K562 (cell line): ENCODE data around the gene BDH2. TPM values are rescaled to one million over a fixed set of nuclear protein-coding genes. Genes with fewer than 3 reads are reported as not detected.

ENCODE experiments used
- ATAC-seq: fragments of 200-7000 bp; cut with Tn5 transposase; 3 replicates; pipeline ENCODE4 v1.9.1; 2020; ENCODE audit warnings: moderate library complexity
- BruUV-seq: library from RNA; stranded (reverse); fragments of 400-500 nt; replicated peaks from 2 replicates; lab custom pipeline; 2021; lab: Mats Ljungman, UMichigan
- CTCF ChIA-PET: fragments of 300-600 bp; formaldehyde crosslinking; extraction: SDS; loops from one replicate; lab custom pipeline; 2021; ENCODE audit warnings: low intra/inter-chr PET ratio; lab: Yijun Ruan, JAX
- POLR2A ChIA-PET: fragments of 300-600, 350-650 bp; sonication (Branson Sonifier 250); formaldehyde crosslinking; extraction: SDS; loops from one replicate; lab custom pipeline; 2021; ENCODE audit warnings: antibody characterized with exemption, inconsistent platforms; lab: Yijun Ruan, JAX
- DNase-seq, 4 experiments: peaks; one replicate each; pipeline versions ENCODE4 v3.0.0 to v3.0.0-alpha.2; 2011 to 2018; ENCODE audit warnings: low spot score in 3 of 4, mixed read lengths in 3 of 4; ENCODE audit errors: extremely low read depth in 1 of 4
- FAIRE-seq: peaks from 2 replicates; lab custom pipeline; 2011; peaks lifted over from hg19 to GRCh38; lab: Jason Lieb, UNC
- H2AFZ ChIP-seq: 2 replicates; pipeline ENCODE4 v1.6.0; 2011; ENCODE audit warnings: low read depth, low read length, control low read depth, inconsistent platforms
- H3K27ac ChIP-seq: fragments of 200-600 bp; 3 replicates; pipeline ENCODE4 v1.8.0; 2011; ENCODE audit warnings: low read depth, mild to moderate bottlenecking, control low read depth, inconsistent platforms, low read length, moderate library complexity, mixed read lengths; ENCODE audit errors: extremely low read depth
- H3K27me3 ChIP-seq, 2 experiments: fragments of 300-600 bp in 1 of 2; 2 replicates in 1 of 2; 3 replicates in 1 of 2; pipeline versions ENCODE4 v1.6.0 to v1.8.0; 2011; ENCODE audit warnings: inconsistent platforms in 2 of 2, low read length in 2 of 2, mild to moderate bottlenecking in 1 of 2, mixed read lengths in 1 of 2, moderate library complexity in 1 of 2; ENCODE audit not compliant: control insufficient read depth in 2 of 2, insufficient read depth in 2 of 2
- H3K36me3 ChIP-seq: fragments of 300-600 bp; 3 replicates; pipeline ENCODE4 v1.8.0; 2011; ENCODE audit warnings: mild to moderate bottlenecking, low read length, inconsistent platforms; ENCODE audit not compliant: control insufficient read depth, insufficient read depth
- H3K4me1 ChIP-seq, 2 experiments: fragments of 200-600 bp in 1 of 2; replicated peaks in 1 of 2; 2 replicates in 1 of 2; 3 replicates in 1 of 2; pipeline versions ENCODE4 v1.5.1 to v1.8.0; 2011; ENCODE audit warnings: inconsistent platforms in 2 of 2, low read length in 2 of 2, mild to moderate bottlenecking in 1 of 2, mixed read lengths in 1 of 2, moderate library complexity in 1 of 2; ENCODE audit not compliant: control insufficient read depth in 2 of 2, insufficient read depth in 2 of 2
- H3K4me2 ChIP-seq: 2 replicates; pipeline ENCODE4 v1.6.1; 2011; ENCODE audit warnings: low read length, control low read depth, inconsistent platforms, mixed read lengths; ENCODE audit not compliant: insufficient read depth
- H3K4me3 ChIP-seq: fragments of 200-600 bp; sonication (generic), shearing (Covaris generic); 2 replicates; pipeline ENCODE4 v1.5.1; 2016; ENCODE audit warnings: control low read depth, inconsistent platforms
- H3K79me2 ChIP-seq: fragments of 200-600 bp; 3 replicates; pipeline ENCODE4 v1.8.0; 2011; ENCODE audit warnings: low read length, inconsistent platforms; ENCODE audit not compliant: control insufficient read depth, insufficient read depth
- H3K9ac ChIP-seq, 2 experiments: 2 replicates each; pipeline versions ENCODE4 v1.6.0 to v1.6.1; 2011; ENCODE audit warnings: low read depth in 2 of 2, low read length in 2 of 2, control low read depth in 1 of 2, inconsistent platforms in 1 of 2, mild to moderate bottlenecking in 1 of 2, mixed read lengths in 1 of 2; ENCODE audit not compliant: insufficient read depth in 1 of 2
- H3K9me1 ChIP-seq: one replicate; pipeline ENCODE4 v1.6.0; 2011; ENCODE audit warnings: inconsistent platforms, mild to moderate bottlenecking, low read length, moderate library complexity; ENCODE audit not compliant: control insufficient read depth, insufficient read depth
- H3K9me3 ChIP-seq: replicated peaks from 2 replicates; pipeline ENCODE4 v1.5.1; 2011; ENCODE audit warnings: low read depth, low read length, inconsistent platforms; ENCODE audit not compliant: control insufficient read depth, insufficient read depth
- H4K20me1 ChIP-seq: replicated peaks from 2 replicates; pipeline ENCODE4 v1.6.1; 2011; ENCODE audit warnings: low read length, inconsistent platforms, mixed read lengths; ENCODE audit not compliant: control insufficient read depth, insufficient read depth
- HIVEP1 ChIP-seq: fragments of 250-450 bp; sonication (Bioruptor Pico); IDR thresholded peaks from 2 replicates; pipeline ENCODE4 v1.4.0; 2020; ENCODE audit warnings: mild to moderate bottlenecking
- IFI16 ChIP-seq: fragments of 250-450 bp; sonication (Bioruptor Pico); IDR thresholded peaks from 2 replicates; pipeline ENCODE4 v2.1.2; 2022; ENCODE audit warnings: mild to moderate bottlenecking, inconsistent platforms
- NR1H2 ChIP-seq: sonication (generic); formaldehyde crosslinking; IDR thresholded peaks from 2 replicates; pipeline ENCODE4 v1.4.0; 2020; ENCODE audit warnings: mild to moderate bottlenecking, missing genetic modification reagents
- ZNF395 ChIP-seq: fragments of 200-800 bp; sonication (Bioruptor generic); IDR thresholded peaks from 2 replicates; pipeline ENCODE4 v1.6.1; 2017; ENCODE audit warnings: missing genetic modification characterization, missing compliant biosample characterization
- ZNF436 ChIP-seq: fragments of 250-450, 450-650 bp; sonication (Bioruptor Pico); formaldehyde crosslinking; IDR thresholded peaks from 2 replicates; pipeline ENCODE4 v1.7.0; 2020; ENCODE audit warnings: mild to moderate bottlenecking
- ZNF644 ChIP-seq: fragments of 200-800 bp; sonication (Bioruptor generic); IDR thresholded peaks from 2 replicates; pipeline ENCODE4 v1.6.1; 2016; ENCODE audit warnings: low read depth, missing genetic modification characterization, missing compliant biosample characterization
- ZNF707 ChIP-seq: fragments of 250-450 bp; sonication (Bioruptor Pico); conservative IDR thresholded peaks from 2 replicates; pipeline ENCODE4 v1.8.0; 2022; ENCODE audit warnings: inconsistent platforms, mild to moderate bottlenecking, moderate library complexity
- WGBS: fragments of 100-300 bp; shearing (Covaris generic); methylation state at CpG from one replicate; pipeline ENCODE4 v1.1.6; 2016; ENCODE audit warnings: low coverage, mixed read lengths; ENCODE audit not compliant: insufficient coverage; ENCODE audit errors: missing lambda C conversion rate; 5-methylcytosine and 5-hydroxymethylcytosine counted together
- in situ Hi-C: fragments of 300-500 bp; cut with MboI; formaldehyde crosslinking; loops from 4 replicates; pipeline ENCODE4 v1.15.0; 2018; ENCODE audit warnings: inconsistent platforms, mixed read lengths
- intact Hi-C: fragments of 100-400 bp; cut with micrococcal nuclease; formaldehyde crosslinking; loops from 2 replicates; pipeline ENCODE4 v1.14.2; 2022
- polyA plus RNA-seq, 8 experiments: library from polyadenylated mRNA; depleted of rRNA in 4 of 8; stranded (reverse) in 5 of 8; unstranded in 3 of 8; fragments of >200 nt; fragmentation: Nextera tagmentation in 2 of 8; fragmentation: Illumina TruSeq in 1 of 8; extraction: Ambion mirVana in 2 of 8; extraction: Trizol in 1 of 8; gene quantifications; 2 replicates each; pipeline versions ENCODE4 v1.2.1 to v1.2.3, GENCODE V29; 2011 to 2014; ENCODE audit warnings: inconsistent platforms in 1 of 8, missing spikeins in 1 of 8
- total RNA-seq, 7 experiments: library from RNA; depleted of rRNA in 6 of 7; stranded (reverse); fragments of >200 nt in 6 of 7; fragmentation: Illumina TruSeq in 2 of 7; extraction: Trizol in 2 of 7; gene quantifications; 2 replicates each; pipeline versions ENCODE4 v1.2.1 to v1.2.3, GENCODE V29; 2011 to 2021; ENCODE audit warnings: low replicate concordance in 1 of 7

BDH2 gene
- total and polyA plus RNA-seq, 9 of the 15 experiments (the other 6 are each of a cell fraction or from before 2014, with no cell fraction given): 4.9 to 17.9 (median 9.1) TPM

- no peak overlapping the region for H3K4me2 ChIP-seq
- ATAC-seq (no peak), DNase-seq (no peak), FAIRE-seq (no peak)
- no peak overlapping the region for H2AFZ ChIP-seq
- no peak overlapping the region for H3K9ac ChIP-seq
- H3K4me1 ChIP-seq: no peaks in the 10 kb centered on the region
- BruUV-seq: no TSS peak
- no peaks in the 10 kb centered on the region for H3K27me3 ChIP-seq
- POLR2A ChIA-PET: no interaction called here
- H3K9me1 ChIP-seq: no peaks in the 10 kb centered on the region
- intact Hi-C loops: no loop called here
- H3K79me2 ChIP-seq: no peaks in the 10 kb centered on the region
- H4K20me1 ChIP-seq: no peaks in the 10 kb centered on the region
- H3K36me3 ChIP-seq: peaks cover 50% of the 10 kb centered on the region; the same call in 2 of the 3 replicates
- H3K9me3 ChIP-seq: no peaks in the 10 kb centered on the region
- TF ChIP-seq ZNF436 (CRISPR knock-in tag): no peak
- CTCF ChIA-PET: no interaction called here
- 62% methylated on average over 1 of the region's 1 CpG for WGBS
- in situ Hi-C loops: no loop called here
- H3K27ac ChIP-seq: no peak overlapping the region
- H3K4me3 ChIP-seq: no peak overlapping the region
Measured at GRCh38 chr4:103118166-103118565, 18.5 kb upstream of the BDH2 start.

- intact Hi-C loops: no loop called here
- Histone ChIP-seq H3K27ac (no peak overlapping the region), H3K9me1 (no peaks in the 10 kb centered on the region), H3K4me3 (no peak overlapping the region)
- TF ChIP-seq ZNF395: no peak
- no peak for TF ChIP-seq ZNF707 (CRISPR knock-in tag)
- no peak for TF ChIP-seq IFI16 (CRISPR knock-in tag)
- TF ChIP-seq NR1H2 (CRISPR knock-in tag): no peak
- TF ChIP-seq ZNF644: no peak
- no peak for TF ChIP-seq HIVEP1 (CRISPR knock-in tag)
- TF ChIP-seq, all 486 proteins: peak for 0
- WGBS: 100% methylated on average over 4 of the region's 4 CpGs
- DNase-seq (no peak), FAIRE-seq (no peak), ATAC-seq (no peak)
- no TSS peak for BruUV-seq
- Histone ChIP-seq H3K4me1 (no peaks in the 10 kb centered on the region), H3K36me3 (peaks cover 66% of the 10 kb centered on the region; the same call in 2 of the 3 replicates), H4K20me1 (no peaks in the 10 kb centered on the region), H3K9ac (no peak overlapping the region), H3K79me2 (no peaks in the 10 kb centered on the region), H3K9me3 (no peaks in the 10 kb centered on the region), H3K27me3 (no peaks in the 10 kb centered on the region), H3K4me2 (no peak overlapping the region), H2AFZ (no peak overlapping the region)
- in situ Hi-C loops: no loop called here
- CTCF ChIA-PET: no interaction called here
- POLR2A ChIA-PET: no interaction called here
Measured at GRCh38 chr4:103111598-103111997, 12.0 kb upstream of the BDH2 start.
